Measurements from ENCODE around the gene ZNF516.

ZNF516 gene

DNA sequence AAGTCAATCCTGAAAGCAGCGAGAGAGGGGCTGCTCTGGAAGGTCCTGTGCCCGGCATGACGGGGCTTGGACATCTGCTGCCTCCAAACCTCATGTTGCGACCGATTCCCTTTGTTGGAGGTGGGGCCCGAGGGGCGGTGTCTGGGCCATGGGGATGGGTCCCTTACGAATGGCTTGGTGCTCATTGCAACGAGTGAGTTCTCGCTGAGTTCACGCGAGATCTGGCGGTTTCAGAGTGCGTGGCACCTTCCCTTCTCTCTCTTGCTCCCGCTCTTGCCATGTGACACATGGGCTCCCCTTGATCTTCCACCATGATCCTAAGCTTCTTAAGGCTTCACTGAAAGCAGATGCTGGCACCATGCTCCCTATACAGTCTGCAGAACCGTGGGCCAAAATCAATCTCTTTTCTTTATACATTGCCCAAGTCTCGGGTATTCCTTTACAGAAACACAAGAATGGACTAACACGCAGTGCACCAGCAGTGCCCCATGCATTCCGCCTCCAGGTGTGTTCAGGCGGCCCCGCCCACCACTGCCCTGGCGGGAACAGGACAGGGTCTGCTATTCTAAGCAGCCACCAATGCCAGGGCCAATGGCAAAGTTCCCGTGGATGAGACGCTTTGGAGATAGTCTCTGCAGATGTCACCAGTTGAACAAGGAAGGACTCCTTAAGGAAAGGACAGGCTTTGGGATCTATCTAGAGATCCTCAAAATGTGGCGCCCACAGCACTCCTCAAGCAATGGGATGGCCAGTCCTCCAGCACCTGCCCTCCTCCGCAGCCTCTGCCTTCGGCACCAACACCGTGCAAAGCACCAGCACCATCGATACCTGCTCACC is 63.4 kb downstream of the ZNF516 start:
- Histone ChIP-seq H2AFZ (ENCODE audit: low read length) (no peak overlapping the region), H3K4me2 (ENCODE audit: low read length) (no peak overlapping the region), H3K27ac (ENCODE audit: low read depth, low read length, poor library complexity, severe bottlenecking) (no peak overlapping the region), H3K4me3 (ENCODE audit: low read depth, low read length, poor library complexity, severe bottlenecking) (no peak overlapping the region), H3K9me3 (ENCODE audit: low read length) (no peaks in the 10 kb centered on the region), H3K9ac (ENCODE audit: low read length) (no peak overlapping the region), H4K20me1 (ENCODE audit: insufficient read depth, low read length) (no peaks in the 10 kb centered on the region), H3K9me2 (ENCODE audit: low read depth, low read length) (no peaks in the 10 kb centered on the region), H3K27me3 (ENCODE audit: insufficient read depth, low read length) (no peaks in the 10 kb centered on the region), H3K4me1 (ENCODE audit: insufficient read depth, low read length, severe bottlenecking) (no peaks in the 10 kb centered on the region), H3K36me3 (ENCODE audit: insufficient read depth, low read length) (no peaks in the 10 kb centered on the region; the same call in 1 of the 2 replicates), H3F3A (ENCODE audit: insufficient read depth, low read length) (no peaks in the 10 kb centered on the region), H3K79me2 (ENCODE audit: insufficient read depth, low read length) (no peaks in the 10 kb centered on the region)
- TF ChIP-seq, protein P1, sequence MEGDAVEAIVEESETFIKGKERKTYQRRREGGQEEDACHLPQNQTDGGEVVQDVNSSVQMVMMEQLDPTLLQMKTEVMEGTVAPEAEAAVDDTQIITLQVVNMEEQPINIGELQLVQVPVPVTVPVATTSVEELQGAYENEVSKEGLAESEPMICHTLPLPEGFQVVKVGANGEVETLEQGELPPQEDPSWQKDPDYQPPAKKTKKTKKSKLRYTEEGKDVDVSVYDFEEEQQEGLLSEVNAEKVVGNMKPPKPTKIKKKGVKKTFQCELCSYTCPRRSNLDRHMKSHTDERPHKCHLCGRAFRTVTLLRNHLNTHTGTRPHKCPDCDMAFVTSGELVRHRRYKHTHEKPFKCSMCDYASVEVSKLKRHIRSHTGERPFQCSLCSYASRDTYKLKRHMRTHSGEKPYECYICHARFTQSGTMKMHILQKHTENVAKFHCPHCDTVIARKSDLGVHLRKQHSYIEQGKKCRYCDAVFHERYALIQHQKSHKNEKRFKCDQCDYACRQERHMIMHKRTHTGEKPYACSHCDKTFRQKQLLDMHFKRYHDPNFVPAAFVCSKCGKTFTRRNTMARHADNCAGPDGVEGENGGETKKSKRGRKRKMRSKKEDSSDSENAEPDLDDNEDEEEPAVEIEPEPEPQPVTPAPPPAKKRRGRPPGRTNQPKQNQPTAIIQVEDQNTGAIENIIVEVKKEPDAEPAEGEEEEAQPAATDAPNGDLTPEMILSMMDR (IDR thresholded peaks at IDR 0.05; ENCODE audit: low read length): no peak
- no peak for TF ChIP-seq EZH2 (IDR thresholded peaks at IDR 0.05; ENCODE audit: borderline replicate concordance, low read length)

DNA sequence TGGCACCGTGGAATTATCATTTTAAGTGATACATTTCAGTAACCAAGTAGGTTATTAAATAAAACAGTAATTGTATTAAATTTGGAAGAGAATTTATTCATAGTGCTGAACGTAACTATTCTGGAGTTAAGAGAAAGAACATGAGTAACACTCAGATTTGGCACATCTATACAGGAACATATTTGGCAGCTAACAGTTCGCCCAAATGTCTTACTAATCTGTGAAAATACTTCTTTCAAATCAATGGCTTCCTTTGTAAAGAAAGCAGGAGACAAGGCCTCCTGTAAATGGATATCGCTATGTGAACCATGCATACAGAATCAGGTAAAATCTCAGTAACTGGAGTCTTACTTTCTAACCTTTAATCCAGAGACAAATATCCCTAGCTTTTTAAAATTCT is 64.4 kb downstream of the ZNF516 start:
- TF ChIP-seq, protein P1 (IDR thresholded peaks at IDR 0.05; ENCODE audit: low read length): no peak
- TF ChIP-seq EZH2 (IDR thresholded peaks at IDR 0.05; ENCODE audit: borderline replicate concordance, low read length): no peak
- no peak overlapping the region for H2AFZ ChIP-seq (ENCODE audit: low read length)
- H3K4me1 ChIP-seq (ENCODE audit: insufficient read depth, low read length, severe bottlenecking): no peaks in the 10 kb centered on the region
- H3K36me3 ChIP-seq (ENCODE audit: insufficient read depth, low read length): no peaks in the 10 kb centered on the region; the same call in 1 of the 2 replicates
- no peak overlapping the region for H3K9ac ChIP-seq (ENCODE audit: low read length)
- no peaks in the 10 kb centered on the region for H3F3A ChIP-seq (ENCODE audit: insufficient read depth, low read length)
- H4K20me1 ChIP-seq (ENCODE audit: insufficient read depth, low read length): no peaks in the 10 kb centered on the region
- no peaks in the 10 kb centered on the region for H3K9me2 ChIP-seq (ENCODE audit: low read depth, low read length)
- H3K27me3 ChIP-seq (ENCODE audit: insufficient read depth, low read length): no peaks in the 10 kb centered on the region
- H3K27ac ChIP-seq (ENCODE audit: low read depth, low read length, poor library complexity, severe bottlenecking): no peak overlapping the region
- H3K9me3 ChIP-seq (ENCODE audit: low read length): no peaks in the 10 kb centered on the region
- no peak overlapping the region for H3K4me2 ChIP-seq (ENCODE audit: low read length)
- no peak overlapping the region for H3K4me3 ChIP-seq (ENCODE audit: low read depth, low read length, poor library complexity, severe bottlenecking)
- H3K79me2 ChIP-seq (ENCODE audit: insufficient read depth, low read length): no peaks in the 10 kb centered on the region

DNA sequence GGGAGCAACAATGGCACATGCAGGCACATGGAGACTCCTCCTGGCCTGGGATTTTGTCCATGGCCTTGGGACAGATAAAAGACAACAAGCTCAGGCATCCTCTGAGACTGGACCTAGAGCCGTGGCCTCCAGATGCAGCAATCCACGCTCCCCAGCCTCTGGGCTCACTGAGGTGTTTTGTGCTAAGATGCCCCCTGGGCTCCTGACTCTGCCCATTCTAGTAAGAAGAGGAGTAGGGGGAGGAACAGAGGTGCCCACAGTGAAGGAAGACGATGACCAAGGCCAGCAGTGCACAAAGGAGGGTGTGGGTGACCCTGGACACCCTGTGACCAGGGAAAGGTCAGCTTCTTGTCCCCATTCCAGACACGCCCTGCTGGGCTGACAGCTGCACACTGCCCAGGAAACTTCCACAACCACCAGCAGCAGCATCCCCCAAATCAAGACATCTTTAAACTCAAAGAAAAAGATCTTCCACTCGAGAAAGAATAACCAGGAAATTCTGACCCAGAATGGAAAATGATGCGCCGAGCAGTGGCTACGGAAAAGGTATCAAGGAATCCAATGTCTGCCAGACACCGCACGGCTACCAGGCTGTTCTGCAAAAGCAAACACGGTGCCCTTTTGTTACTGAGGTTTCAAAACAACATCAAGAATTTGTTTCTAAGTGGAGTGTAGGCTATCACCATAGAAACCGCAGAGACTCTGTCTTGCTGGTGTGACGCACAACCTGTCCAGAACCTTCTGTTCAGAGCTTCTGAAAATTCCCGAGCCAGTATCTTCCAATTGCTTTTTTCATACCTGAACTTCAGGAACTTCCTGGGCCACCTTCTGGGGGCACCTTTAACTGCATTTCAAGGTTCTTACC is 65.5 kb downstream of the ZNF516 start:
- H3K4me1 ChIP-seq (ENCODE audit: insufficient read depth, low read length, severe bottlenecking): no peaks in the 10 kb centered on the region
- H3K4me2 ChIP-seq (ENCODE audit: low read length): no peak overlapping the region
- H3K4me3 ChIP-seq (ENCODE audit: low read depth, low read length, poor library complexity, severe bottlenecking): no peak overlapping the region
- no peaks in the 10 kb centered on the region for H3K9me2 ChIP-seq (ENCODE audit: low read depth, low read length)
- no peak overlapping the region for H3K27ac ChIP-seq (ENCODE audit: low read depth, low read length, poor library complexity, severe bottlenecking)
- no peaks in the 10 kb centered on the region; the same call in 1 of the 2 replicates for H3K36me3 ChIP-seq (ENCODE audit: insufficient read depth, low read length)
- H3F3A ChIP-seq (ENCODE audit: insufficient read depth, low read length): no peaks in the 10 kb centered on the region
- no peaks in the 10 kb centered on the region for H3K79me2 ChIP-seq (ENCODE audit: insufficient read depth, low read length)
- no peaks in the 10 kb centered on the region for H3K9me3 ChIP-seq (ENCODE audit: low read length)
- TF ChIP-seq EZH2 (IDR thresholded peaks at IDR 0.05; ENCODE audit: borderline replicate concordance, low read length): no peak
- TF ChIP-seq, protein P1 (IDR thresholded peaks at IDR 0.05; ENCODE audit: low read length): no peak
- no peak overlapping the region for H2AFZ ChIP-seq (ENCODE audit: low read length)
- no peak overlapping the region for H3K9ac ChIP-seq (ENCODE audit: low read length)
- no peaks in the 10 kb centered on the region for H4K20me1 ChIP-seq (ENCODE audit: insufficient read depth, low read length)
- H3K27me3 ChIP-seq (ENCODE audit: insufficient read depth, low read length): no peaks in the 10 kb centered on the region

All from OCI-LY1 (cell line).